ENCODE measurements around the gene MAP3K15.

DNA sequence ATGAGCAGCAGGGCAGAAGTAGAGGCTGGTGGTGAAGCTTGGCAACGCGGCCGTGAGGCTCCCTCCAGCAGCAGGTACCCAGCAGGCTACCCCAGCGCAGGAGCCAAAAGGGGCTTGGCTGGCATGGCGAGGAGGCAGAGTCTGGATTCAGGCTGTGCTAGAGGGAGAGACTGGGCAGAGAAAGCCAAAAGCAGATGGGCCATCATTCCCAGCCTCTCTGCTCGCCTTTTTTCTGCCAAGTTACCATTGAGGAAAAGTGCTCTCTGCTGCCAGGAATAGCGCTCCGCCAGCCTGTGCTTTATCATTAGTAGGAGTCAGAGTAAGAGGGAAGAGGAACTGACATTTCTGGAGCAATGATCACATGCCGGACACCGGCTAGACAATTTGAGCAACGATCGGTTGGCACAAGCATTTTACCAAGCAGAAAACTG, 28.7 kb upstream of the MAP3K15 start:
- TF ChIP-seq, protein P1, sequence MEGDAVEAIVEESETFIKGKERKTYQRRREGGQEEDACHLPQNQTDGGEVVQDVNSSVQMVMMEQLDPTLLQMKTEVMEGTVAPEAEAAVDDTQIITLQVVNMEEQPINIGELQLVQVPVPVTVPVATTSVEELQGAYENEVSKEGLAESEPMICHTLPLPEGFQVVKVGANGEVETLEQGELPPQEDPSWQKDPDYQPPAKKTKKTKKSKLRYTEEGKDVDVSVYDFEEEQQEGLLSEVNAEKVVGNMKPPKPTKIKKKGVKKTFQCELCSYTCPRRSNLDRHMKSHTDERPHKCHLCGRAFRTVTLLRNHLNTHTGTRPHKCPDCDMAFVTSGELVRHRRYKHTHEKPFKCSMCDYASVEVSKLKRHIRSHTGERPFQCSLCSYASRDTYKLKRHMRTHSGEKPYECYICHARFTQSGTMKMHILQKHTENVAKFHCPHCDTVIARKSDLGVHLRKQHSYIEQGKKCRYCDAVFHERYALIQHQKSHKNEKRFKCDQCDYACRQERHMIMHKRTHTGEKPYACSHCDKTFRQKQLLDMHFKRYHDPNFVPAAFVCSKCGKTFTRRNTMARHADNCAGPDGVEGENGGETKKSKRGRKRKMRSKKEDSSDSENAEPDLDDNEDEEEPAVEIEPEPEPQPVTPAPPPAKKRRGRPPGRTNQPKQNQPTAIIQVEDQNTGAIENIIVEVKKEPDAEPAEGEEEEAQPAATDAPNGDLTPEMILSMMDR (IDR thresholded peaks at IDR 0.05; ENCODE audit: poor library complexity) = no peak
- TF ChIP-seq EZH2phosphoT487 (IDR thresholded peaks at IDR 0.05; ENCODE audit: low read depth, severe bottlenecking, unreplicated experiment) = no peak
